ENCODE results near the gene ALOX5. TPM values are rescaled to one million over a fixed set of nuclear protein-coding genes. Genes with fewer than 3 reads are reported as not detected.
A peak's percentile ranks its signal among the peaks of the same experiment; 100 is the strongest.
"Not testable (repeated sequence)": the region's sequence is repeated elsewhere in the genome, so short reads cannot be mapped to it uniquely, and the experiment has no call there.

The ALOX5 gene
- total RNA-seq, 2 experiments from 2014 or later, result 9.7 to 9.9 TPM

GRCh38 chr10:45376371-45376801, 2.4 kb downstream of the ALOX5 start:
- CTCF ChIA-PET, result no interaction called here

GRCh38 chr10:45377321-45377720, 3.3 kb downstream of the ALOX5 start:
- ATAC-seq (no peak), DNase-seq (no peak)
- ChIA-PET CTCF (no interaction called here), POLR2A (no interaction called here)
- Mint-ChIP-seq H3K36me3 (ENCODE audit: low read depth) (no peaks in the 10 kb centered on the region), H3K9me3 (ENCODE audit: insufficient read depth) (no peaks in the 10 kb centered on the region), H3K27me3 (ENCODE audit: low read depth) (peaks cover 34% of the 10 kb centered on the region), H3K4me1 (ENCODE audit: low read depth) (peaks cover 27% of the 10 kb centered on the region), H3K4me3 (no peak overlapping the region), H3K27ac (peak overlapping the region; percentile 17)

More at GRCh38 chr10:45376371-45376801, 2.4 kb downstream of the ALOX5 start:
- Mint-ChIP-seq H3K9me3 (ENCODE audit: insufficient read depth) (no peaks in the 10 kb centered on the region), H3K27me3 (ENCODE audit: low read depth) (peaks cover 38% of the 10 kb centered on the region), H3K27ac (no peak overlapping the region), H3K36me3 (ENCODE audit: low read depth) (no peaks in the 10 kb centered on the region), H3K4me1 (ENCODE audit: low read depth) (peaks cover 27% of the 10 kb centered on the region), H3K4me3 (no peak overlapping the region)
- DNase-seq (no peak), ATAC-seq (no peak)
- POLR2A ChIA-PET, result no interaction called here

- CTCF ChIA-PET, result no interaction called here
- no peaks in the 10 kb centered on the region for H3K36me3 Mint-ChIP-seq (ENCODE audit: low read depth)
- H3K27me3 Mint-ChIP-seq (ENCODE audit: low read depth), result peaks cover 30% of the 10 kb centered on the region
- H3K9me3 Mint-ChIP-seq (ENCODE audit: insufficient read depth), result no peaks in the 10 kb centered on the region
- H3K27ac Mint-ChIP-seq, result no peak overlapping the region
- DNase-seq, result no peak
- H3K4me3 Mint-ChIP-seq, result no peak overlapping the region
- ATAC-seq, result no peak
- POLR2A ChIA-PET, result no interaction called here
- peaks cover 25% of the 10 kb centered on the region for H3K4me1 Mint-ChIP-seq (ENCODE audit: low read depth)
These were observed 3.8 kb downstream of the ALOX5 start for GRCh38 chr10:45377858-45378257.

GRCh38 chr10:45378914-45379726, 5.1 kb downstream of the ALOX5 start:
- peaks cover 21% of the 10 kb centered on the region for H3K27me3 Mint-ChIP-seq (ENCODE audit: low read depth)
- no peaks in the 10 kb centered on the region for H3K9me3 Mint-ChIP-seq (ENCODE audit: insufficient read depth)
- DNase-seq, result no peak
- no peak for ATAC-seq
- CTCF ChIA-PET, result no interaction called here
- no peak overlapping the region for H3K27ac Mint-ChIP-seq
- no peak overlapping the region for H3K4me3 Mint-ChIP-seq
- POLR2A ChIA-PET, result no interaction called here
- H3K36me3 Mint-ChIP-seq (ENCODE audit: low read depth), result no peaks in the 10 kb centered on the region
- H3K4me1 Mint-ChIP-seq (ENCODE audit: low read depth), result peaks cover 19% of the 10 kb centered on the region

DNA sequence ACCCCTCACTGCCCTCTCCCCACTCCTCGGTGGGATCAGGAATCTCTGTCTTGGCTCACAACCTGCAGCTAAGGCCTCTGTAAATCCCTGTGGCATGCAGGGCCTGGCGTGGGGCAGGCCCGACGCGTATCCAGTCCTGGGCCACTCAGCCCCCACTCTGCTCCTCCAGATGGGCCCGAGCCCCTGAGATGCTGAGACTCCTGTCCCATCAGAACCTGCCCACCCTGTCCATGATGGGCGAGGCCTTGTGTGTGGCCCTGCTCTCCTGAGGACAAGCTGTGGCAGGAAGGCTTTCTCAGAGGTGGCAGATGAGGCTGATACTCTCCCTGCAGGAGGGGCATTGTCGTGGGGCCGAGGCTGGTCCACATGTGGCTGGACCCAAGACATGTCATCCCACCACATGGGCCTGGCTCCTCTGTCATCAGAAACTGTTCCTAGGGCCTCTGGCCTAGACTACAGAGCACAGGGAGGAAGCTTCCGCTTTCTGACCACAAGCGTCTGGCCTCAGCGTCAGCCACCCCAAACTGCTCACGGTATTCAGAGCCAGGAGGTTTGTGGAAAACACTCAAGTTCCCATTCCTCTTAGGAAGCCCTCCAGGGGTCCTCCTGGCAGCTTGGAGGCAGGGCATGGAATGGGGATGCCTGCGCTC, 6.0 kb downstream of the ALOX5 start:
- Mint-ChIP-seq H3K9me3 (ENCODE audit: insufficient read depth) (no peaks in the 10 kb centered on the region), H3K27me3 (ENCODE audit: low read depth) (peaks cover 18% of the 10 kb centered on the region), H3K36me3 (ENCODE audit: low read depth) (no peaks in the 10 kb centered on the region), H3K4me1 (ENCODE audit: low read depth) (peaks cover 15% of the 10 kb centered on the region), H3K27ac (no peak overlapping the region), H3K4me3 (no peak overlapping the region)
- ChIA-PET CTCF (no interaction called here), POLR2A (no interaction called here)
- ATAC-seq (no peak), DNase-seq (no peak)

DNA sequence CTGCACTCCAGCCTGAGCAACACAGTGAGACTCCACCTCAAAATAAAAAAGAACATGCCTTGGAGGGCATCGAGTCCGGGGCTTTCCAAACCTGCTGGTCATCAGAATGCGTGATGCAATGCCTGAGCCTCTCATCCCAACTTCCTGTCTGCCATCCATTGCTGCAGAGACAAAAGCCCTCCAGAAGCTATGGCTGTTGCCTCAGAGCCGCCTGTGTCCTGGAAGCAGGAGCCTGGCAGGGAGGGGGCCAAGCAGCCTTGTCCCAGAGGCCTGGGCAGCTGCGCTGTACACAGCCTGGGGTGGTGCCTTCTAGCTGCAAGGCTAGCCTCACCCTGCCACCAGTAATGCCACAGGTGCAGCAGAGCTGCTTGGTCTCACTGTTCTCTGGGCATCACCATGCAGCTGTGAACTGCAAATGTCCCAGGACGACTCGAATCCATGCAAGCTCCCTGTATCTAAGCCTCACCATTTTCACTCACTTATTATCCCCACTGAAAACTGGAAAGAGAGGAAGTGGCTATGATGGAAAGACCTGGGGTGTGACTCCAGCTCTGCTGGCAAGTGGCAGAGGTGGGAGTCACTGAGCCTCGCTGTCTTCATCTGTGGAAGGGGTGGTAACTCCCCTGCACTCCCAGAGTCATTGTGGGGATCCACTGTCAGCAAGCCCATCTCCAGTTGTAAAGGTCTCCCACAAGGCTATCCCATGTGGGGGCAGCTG, 7.0 kb downstream of the ALOX5 start:
- CTCF ChIA-PET, result no interaction called here

DNA sequence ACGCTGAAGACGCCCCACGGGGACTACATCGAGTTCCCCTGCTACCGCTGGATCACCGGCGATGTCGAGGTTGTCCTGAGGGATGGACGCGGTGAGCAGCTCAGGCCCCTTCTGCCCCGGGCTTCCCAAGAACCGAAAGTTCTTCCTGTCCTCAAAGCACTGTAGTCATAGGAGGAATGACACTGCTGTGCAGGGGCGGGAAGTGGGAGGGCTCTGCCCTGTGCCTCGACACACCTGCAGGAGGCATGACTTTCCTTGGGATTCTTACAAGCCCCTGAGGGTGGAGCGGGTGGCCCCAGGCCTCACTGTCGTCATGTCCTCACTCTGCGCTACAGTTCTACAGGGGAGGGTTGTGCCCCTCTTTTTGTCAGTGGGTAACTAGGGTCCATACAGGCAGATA, 8.6 kb downstream of the ALOX5 start:
- Mint-ChIP-seq H3K27me3 (ENCODE audit: low read depth) (peaks cover under 1% of the 10 kb centered on the region), H3K9me3 (ENCODE audit: insufficient read depth) (no peaks in the 10 kb centered on the region), H3K27ac (no peak overlapping the region), H3K4me1 (ENCODE audit: low read depth) (no peaks in the 10 kb centered on the region), H3K36me3 (ENCODE audit: low read depth) (peaks cover 4% of the 10 kb centered on the region), H3K4me3 (no peak overlapping the region)
- DNase-seq (no peak), ATAC-seq (no peak)
- CTCF ChIA-PET, result no interaction called here
- POLR2A ChIA-PET, result no interaction called here

More for the DNA sequence above, 7.0 kb downstream of the ALOX5 start:
- Mint-ChIP-seq H3K4me3 (no peak overlapping the region), H3K9me3 (ENCODE audit: insufficient read depth) (no peaks in the 10 kb centered on the region), H3K27me3 (ENCODE audit: low read depth) (peaks cover 10% of the 10 kb centered on the region), H3K4me1 (ENCODE audit: low read depth) (peaks cover 6% of the 10 kb centered on the region), H3K27ac (no peak overlapping the region), H3K36me3 (ENCODE audit: low read depth) (peaks cover 2% of the 10 kb centered on the region)
- POLR2A ChIA-PET, result no interaction called here
- no peak for DNase-seq
- ATAC-seq, result no peak

DNA sequence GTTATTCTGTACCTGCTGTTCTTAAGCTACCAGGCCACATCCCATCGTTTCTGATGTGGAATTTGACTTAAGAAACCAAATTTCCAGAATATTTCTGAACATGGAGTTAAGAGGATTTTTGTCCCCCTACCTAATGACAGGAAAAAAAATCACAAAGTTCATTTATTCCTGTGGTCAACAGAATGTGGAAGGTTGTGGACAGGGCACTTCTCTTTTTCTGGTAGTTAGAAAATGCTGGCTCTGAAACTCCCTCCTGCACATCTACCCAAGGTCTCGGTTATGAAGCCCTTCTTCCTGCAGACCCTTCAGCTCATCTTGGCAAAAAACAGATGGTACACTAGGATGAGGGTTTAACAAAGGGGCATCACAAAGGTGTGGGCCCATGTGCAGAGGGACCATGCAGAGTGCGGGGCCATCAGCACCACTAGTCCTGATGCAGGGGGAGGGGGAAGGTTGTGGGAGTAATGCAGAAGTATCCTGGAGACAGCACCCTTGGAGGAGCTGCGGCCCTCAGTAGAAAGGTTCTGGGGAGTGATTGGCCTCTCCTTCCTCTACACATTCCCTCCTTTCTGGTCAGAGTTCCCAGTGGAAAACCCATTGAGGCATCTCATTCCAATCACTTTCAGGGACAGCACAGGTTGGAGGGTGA, 9.8 kb downstream of the ALOX5 start:
- ATAC-seq (no peak), DNase-seq (no peak)
- ChIA-PET POLR2A (no interaction called here), CTCF (no interaction called here)
- H3K27ac Mint-ChIP-seq, result peak overlapping the region; percentile 60
- peaks cover 7% of the 10 kb centered on the region for H3K36me3 Mint-ChIP-seq (ENCODE audit: low read depth)
- no peaks in the 10 kb centered on the region for H3K9me3 Mint-ChIP-seq (ENCODE audit: insufficient read depth)
- H3K4me1 Mint-ChIP-seq (ENCODE audit: low read depth), result no peaks in the 10 kb centered on the region
- no peaks in the 10 kb centered on the region for H3K27me3 Mint-ChIP-seq (ENCODE audit: low read depth)
- no peak overlapping the region for H3K4me3 Mint-ChIP-seq

GRCh38 chr10:45386657-45387056, 12.6 kb downstream of the ALOX5 start:
- CTCF ChIA-PET, result no interaction called here
- H3K27me3 Mint-ChIP-seq (ENCODE audit: low read depth), result peaks cover 5% of the 10 kb centered on the region
- no peak for DNase-seq
- peaks cover 10% of the 10 kb centered on the region for H3K36me3 Mint-ChIP-seq (ENCODE audit: low read depth)
- H3K4me3 Mint-ChIP-seq, result no peak overlapping the region
- ATAC-seq, result no peak
- no peaks in the 10 kb centered on the region for H3K4me1 Mint-ChIP-seq (ENCODE audit: low read depth)
- POLR2A ChIA-PET, result no interaction called here
- no peaks in the 10 kb centered on the region for H3K9me3 Mint-ChIP-seq (ENCODE audit: insufficient read depth)
- H3K27ac Mint-ChIP-seq, result no peak overlapping the region

DNA sequence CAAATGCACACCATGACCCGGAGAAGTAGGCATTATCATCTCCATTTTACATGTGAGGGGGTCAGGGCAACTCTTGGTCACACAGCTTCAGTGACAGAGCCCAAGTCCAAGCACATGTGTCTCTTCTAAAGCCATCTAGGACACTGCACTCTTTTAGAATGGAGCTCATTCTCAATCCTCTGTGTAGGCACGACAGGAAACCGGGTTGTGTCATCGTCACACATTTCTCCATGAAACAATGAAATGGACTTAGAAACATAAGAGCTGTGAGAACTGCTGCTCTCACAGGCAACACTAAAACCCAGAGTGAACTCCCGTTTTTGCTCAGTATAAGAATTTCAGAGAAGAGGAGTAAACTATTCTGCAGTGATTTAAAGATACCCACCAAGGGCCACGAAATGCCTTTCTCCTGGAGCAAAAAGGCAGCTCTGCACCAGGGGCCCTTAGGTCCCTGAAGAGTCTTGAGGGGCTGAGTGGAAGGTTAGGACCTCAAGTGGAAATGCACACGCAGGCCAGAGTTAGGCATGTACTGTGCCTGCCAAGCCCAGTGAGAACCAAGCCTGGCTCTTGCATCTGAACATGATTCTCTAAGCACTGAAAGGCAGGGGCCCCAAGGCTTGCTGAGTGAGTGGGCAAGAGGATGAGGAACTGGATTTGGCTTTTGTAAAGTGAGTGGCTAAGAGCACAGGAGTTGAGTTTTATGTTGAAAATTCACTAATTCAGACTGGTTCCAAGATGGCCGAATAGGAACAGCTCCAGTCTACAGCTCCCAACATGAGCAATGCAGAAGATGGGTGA, 13.3 kb downstream of the ALOX5 start:
- DNase-seq (no peak), ATAC-seq (no peak)
- no peak overlapping the region for H3K4me3 Mint-ChIP-seq
- ChIA-PET POLR2A (no interaction called here), CTCF (no interaction called here)
- peaks cover 10% of the 10 kb centered on the region for H3K36me3 Mint-ChIP-seq (ENCODE audit: low read depth)
- no peak overlapping the region for H3K27ac Mint-ChIP-seq
- no peaks in the 10 kb centered on the region for H3K4me1 Mint-ChIP-seq (ENCODE audit: low read depth)
- no peaks in the 10 kb centered on the region for H3K9me3 Mint-ChIP-seq (ENCODE audit: insufficient read depth)
- peaks cover 5% of the 10 kb centered on the region for H3K27me3 Mint-ChIP-seq (ENCODE audit: low read depth)

DNA sequence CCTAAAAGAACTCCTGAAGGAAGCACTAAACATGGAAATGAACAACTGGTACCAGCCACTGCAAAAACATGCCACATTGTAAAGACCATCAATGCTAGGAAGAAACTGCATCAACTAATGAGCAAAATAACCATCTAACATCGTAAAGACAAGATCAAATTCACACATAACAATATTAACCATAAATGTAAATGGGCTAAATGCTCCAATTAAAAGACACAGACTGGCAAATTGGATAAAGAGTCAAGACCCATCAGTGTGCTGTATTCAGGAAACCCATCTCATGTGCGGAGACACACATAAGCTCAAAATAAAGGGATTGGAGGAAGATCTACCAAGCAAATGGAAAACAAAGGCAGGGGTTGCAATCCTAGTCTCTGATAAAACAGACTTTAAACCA, 15.7 kb downstream of the ALOX5 start:
- DNase-seq; CTCF ChIA-PET; H3K27ac Mint-ChIP-seq; H3K9me3 Mint-ChIP-seq (ENCODE audit: insufficient read depth); H3K4me3 Mint-ChIP-seq; POLR2A ChIA-PET; H3K4me1 Mint-ChIP-seq (ENCODE audit: low read depth); ATAC-seq: not testable (repeated sequence)
- Mint-ChIP-seq H3K27me3 (ENCODE audit: low read depth) (peaks cover 10% of the 10 kb centered on the region), H3K36me3 (ENCODE audit: low read depth) (peaks cover 15% of the 10 kb centered on the region)
